Measurements from ENCODE around the gene VRK3. TPM values are rescaled to one million over a fixed set of nuclear protein-coding genes. Genes with fewer than 3 reads are reported as not detected.

VRK3 gene
- total and polyA plus RNA-seq, 2 of the 4 experiments (the other 2 are of a cell fraction) = 28.7 to 35.8 TPM

DNA sequence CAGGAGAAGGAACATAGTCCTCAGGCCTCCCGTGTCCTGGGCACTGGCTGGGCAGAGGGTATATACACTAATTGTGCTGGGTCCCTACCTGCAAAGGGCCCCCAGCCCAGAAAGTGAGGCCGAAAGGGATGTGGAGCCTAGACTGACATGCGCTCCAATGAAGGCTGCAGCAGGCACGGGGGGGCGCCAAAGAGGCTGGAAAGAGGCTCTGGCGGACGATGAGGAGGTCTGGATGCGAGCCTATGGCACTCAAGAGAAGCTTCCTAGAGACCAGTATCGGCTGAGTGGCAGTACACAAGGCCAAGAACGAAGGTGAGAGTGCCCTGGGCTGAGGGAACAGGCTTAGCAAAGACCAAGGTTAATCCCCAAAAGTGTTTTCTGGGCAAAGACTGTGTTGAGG is 16.6 kb downstream of the VRK3 start:
- peaks cover 10% of the 10 kb centered on the region for H3K4me1 ChIP-seq (ENCODE audit: control insufficient read depth, insufficient read depth, low read length)
- dilution Hi-C loops (cut with HindIII; ENCODE audit: low sequenced_read_pairs, unreplicated experiment) (no loop called here), intact Hi-C loops (cut with micrococcal nuclease) (no loop called here), in situ Hi-C loops (cut with MboI; ENCODE audit: low sequenced_read_pairs) (no loop called here)
- H4K20me1 ChIP-seq (ENCODE audit: insufficient read depth, low read length) = peaks cover 7% of the 10 kb centered on the region
- no peak overlapping the region for H3K27ac ChIP-seq (ENCODE audit: insufficient read depth, low read length)
- WGBS, 2 experiments (ENCODE audit: extremely low coverage in 2 of 2, insufficient read length in 1 of 2) = 52% methylated on average over 5 of the region's 10 CpGs; no CpG with 5 or more reads in 1 of the 2 experiments
- H4K8ac ChIP-seq (ENCODE audit: low read depth in 2 of 2, low read length in 2 of 2) = no peak overlapping the region
- H3K14ac ChIP-seq (replicated peaks; ENCODE audit: low read depth, low read length) = no peak overlapping the region
- no peaks in the 10 kb centered on the region for H3K9me3 ChIP-seq (ENCODE audit: control insufficient read depth, insufficient read depth, low read length)
- no peak overlapping the region for H2BK120ac ChIP-seq (ENCODE audit: low read depth, low read length)
- H2AK9ac ChIP-seq (replicated peaks; ENCODE audit: low read depth, low read length, poor library complexity) = no peak overlapping the region
- H4K91ac ChIP-seq (ENCODE audit: insufficient read depth, low read depth, low read length) = no peak overlapping the region
- POLR2A ChIA-PET (ENCODE audit: unreplicated experiment) = no interaction called here
- H3K27me3 ChIP-seq (ENCODE audit: control insufficient read depth, insufficient read depth, low read length) = no peaks in the 10 kb centered on the region
- H3K18ac ChIP-seq (ENCODE audit: low read depth, low read length) = no peak overlapping the region
- H2AFZ ChIP-seq (replicated peaks; ENCODE audit: low read length, poor library complexity) = no peak overlapping the region
- ATAC-seq (ENCODE audit: low read depth) (no peak), DNase-seq (no peak)
- no peak overlapping the region for H2BK20ac ChIP-seq (ENCODE audit: low read depth, low read length)
- BruUV-seq (replicated peaks) = no TSS peak
- H3K23ac ChIP-seq (ENCODE audit: low read depth, low read length) = no peak overlapping the region
- H3K4me3 ChIP-seq (ENCODE audit: insufficient read depth, low read depth, low read length) = no peak overlapping the region
- CTCF ChIA-PET = no interaction called here
- TF ChIP-seq MAZ (IDR thresholded peaks at IDR 0.05; ENCODE audit: borderline replicate concordance, low read depth, low read length) (no peak), FOS (IDR thresholded peaks at IDR 0.05; ENCODE audit: low read depth, low read length) (no peak), SMC3 (IDR thresholded peaks at IDR 0.05; ENCODE audit: low read depth, low read length) (0 out of 2 replicates have a peak, but pooled peaks have one; percentile 7), RAD21 (IDR thresholded peaks at IDR 0.05; ENCODE audit: low read length) (no peak), NFE2L2 (IDR thresholded peaks at IDR 0.05; ENCODE audit: low read depth, low read length) (no peak)
- TF ChIP-seq, protein P1, sequence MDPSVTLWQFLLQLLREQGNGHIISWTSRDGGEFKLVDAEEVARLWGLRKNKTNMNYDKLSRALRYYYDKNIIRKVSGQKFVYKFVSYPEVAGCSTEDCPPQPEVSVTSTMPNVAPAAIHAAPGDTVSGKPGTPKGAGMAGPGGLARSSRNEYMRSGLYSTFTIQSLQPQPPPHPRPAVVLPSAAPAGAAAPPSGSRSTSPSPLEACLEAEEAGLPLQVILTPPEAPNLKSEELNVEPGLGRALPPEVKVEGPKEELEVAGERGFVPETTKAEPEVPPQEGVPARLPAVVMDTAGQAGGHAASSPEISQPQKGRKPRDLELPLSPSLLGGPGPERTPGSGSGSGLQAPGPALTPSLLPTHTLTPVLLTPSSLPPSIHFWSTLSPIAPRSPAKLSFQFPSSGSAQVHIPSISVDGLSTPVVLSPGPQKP (IDR thresholded peaks at IDR 0.05; ENCODE audit: borderline replicate concordance, low read depth, low read length) = no peak
- TF ChIP-seq, protein P2, sequence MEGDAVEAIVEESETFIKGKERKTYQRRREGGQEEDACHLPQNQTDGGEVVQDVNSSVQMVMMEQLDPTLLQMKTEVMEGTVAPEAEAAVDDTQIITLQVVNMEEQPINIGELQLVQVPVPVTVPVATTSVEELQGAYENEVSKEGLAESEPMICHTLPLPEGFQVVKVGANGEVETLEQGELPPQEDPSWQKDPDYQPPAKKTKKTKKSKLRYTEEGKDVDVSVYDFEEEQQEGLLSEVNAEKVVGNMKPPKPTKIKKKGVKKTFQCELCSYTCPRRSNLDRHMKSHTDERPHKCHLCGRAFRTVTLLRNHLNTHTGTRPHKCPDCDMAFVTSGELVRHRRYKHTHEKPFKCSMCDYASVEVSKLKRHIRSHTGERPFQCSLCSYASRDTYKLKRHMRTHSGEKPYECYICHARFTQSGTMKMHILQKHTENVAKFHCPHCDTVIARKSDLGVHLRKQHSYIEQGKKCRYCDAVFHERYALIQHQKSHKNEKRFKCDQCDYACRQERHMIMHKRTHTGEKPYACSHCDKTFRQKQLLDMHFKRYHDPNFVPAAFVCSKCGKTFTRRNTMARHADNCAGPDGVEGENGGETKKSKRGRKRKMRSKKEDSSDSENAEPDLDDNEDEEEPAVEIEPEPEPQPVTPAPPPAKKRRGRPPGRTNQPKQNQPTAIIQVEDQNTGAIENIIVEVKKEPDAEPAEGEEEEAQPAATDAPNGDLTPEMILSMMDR (conservative IDR thresholded peaks at IDR 0.05; ENCODE audit: low read depth, low read length) = 0 out of 2 replicates have a peak, but pooled peaks have one; percentile 14
- TF ChIP-seq, protein P3, sequence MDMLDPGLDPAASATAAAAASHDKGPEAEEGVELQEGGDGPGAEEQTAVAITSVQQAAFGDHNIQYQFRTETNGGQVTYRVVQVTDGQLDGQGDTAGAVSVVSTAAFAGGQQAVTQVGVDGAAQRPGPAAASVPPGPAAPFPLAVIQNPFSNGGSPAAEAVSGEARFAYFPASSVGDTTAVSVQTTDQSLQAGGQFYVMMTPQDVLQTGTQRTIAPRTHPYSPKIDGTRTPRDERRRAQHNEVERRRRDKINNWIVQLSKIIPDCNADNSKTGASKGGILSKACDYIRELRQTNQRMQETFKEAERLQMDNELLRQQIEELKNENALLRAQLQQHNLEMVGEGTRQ (IDR thresholded peaks at IDR 0.05; ENCODE audit: low read depth, low read length) = no peak
- H2BK5ac ChIP-seq (ENCODE audit: low read depth, low read length, poor library complexity, severe bottlenecking) = no peak overlapping the region
- H3K36me3 ChIP-seq (ENCODE audit: control insufficient read depth, insufficient read depth, low read length) = peaks cover 47% of the 10 kb centered on the region
- no peak overlapping the region for H3K4ac ChIP-seq (ENCODE audit: low read depth, low read length)
- H3K9me1 ChIP-seq (ENCODE audit: insufficient read depth, low read length) = peaks cover 15% of the 10 kb centered on the region
- peaks cover 14 to 30% of the 10 kb centered on the region in 2 experiments for H3K79me1 ChIP-seq (ENCODE audit: low read depth in 1 of 2, low read length in 2 of 2)
- H2BK15ac ChIP-seq (ENCODE audit: low read depth, low read length) = no peak overlapping the region
- no peak overlapping the region for H3K9ac ChIP-seq (ENCODE audit: low read depth, low read length)
- no peak overlapping the region for H3K4me2 ChIP-seq (ENCODE audit: low read depth, low read length)
- H3K56ac ChIP-seq (ENCODE audit: extremely low read depth, insufficient read depth, low read length) = no peak overlapping the region
- no peak overlapping the region for H2AK5ac ChIP-seq (ENCODE audit: low read depth, low read length)
- no peak overlapping the region for H4K5ac ChIP-seq (ENCODE audit: low read depth, low read length)

All from IMR-90 (cell line).